SKM-1 (cell line): Measurements from ENCODE around the gene DRAXIN.

ENCODE experiments used
- DNase-seq: peaks from one replicate; lab custom pipeline; 2025; ENCODE audit not compliant: unreplicated experiment; lab: John Stamatoyannopoulos, UW

Gene DRAXIN

DNA sequence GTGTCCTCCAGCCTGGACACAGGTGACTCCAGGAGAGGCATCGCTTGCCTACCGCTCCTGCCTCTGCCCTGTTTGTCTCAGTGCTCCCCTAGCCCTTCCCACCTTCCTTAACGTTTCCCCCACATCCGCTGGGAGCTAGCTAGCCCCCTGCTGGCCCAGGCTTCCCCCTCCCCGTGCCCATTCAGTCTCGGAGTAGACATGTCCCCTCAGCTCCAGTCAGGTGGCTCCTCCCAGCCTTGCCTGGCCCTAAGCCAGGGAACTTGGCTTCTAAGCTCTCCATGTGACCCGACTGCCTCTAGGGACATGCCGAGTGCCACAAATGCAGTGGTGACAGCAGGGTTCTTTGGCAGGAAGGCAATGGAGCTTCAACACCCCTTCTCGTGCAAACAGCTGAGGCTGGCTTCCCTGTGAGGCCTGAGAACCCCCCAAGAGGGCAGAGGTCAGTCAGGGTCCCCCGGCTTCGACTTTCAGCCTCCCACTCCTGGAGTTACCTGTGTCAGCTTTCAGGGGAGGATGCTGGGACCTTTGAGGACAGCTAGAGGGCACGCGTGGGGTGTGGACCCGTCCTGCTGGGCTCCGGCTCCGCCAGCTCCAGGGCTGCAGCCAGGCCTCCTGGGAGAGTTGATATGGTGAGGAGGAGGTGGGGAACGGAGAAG is 16.2 kb downstream of the DRAXIN start:
- DNase-seq = no peak

DNA sequence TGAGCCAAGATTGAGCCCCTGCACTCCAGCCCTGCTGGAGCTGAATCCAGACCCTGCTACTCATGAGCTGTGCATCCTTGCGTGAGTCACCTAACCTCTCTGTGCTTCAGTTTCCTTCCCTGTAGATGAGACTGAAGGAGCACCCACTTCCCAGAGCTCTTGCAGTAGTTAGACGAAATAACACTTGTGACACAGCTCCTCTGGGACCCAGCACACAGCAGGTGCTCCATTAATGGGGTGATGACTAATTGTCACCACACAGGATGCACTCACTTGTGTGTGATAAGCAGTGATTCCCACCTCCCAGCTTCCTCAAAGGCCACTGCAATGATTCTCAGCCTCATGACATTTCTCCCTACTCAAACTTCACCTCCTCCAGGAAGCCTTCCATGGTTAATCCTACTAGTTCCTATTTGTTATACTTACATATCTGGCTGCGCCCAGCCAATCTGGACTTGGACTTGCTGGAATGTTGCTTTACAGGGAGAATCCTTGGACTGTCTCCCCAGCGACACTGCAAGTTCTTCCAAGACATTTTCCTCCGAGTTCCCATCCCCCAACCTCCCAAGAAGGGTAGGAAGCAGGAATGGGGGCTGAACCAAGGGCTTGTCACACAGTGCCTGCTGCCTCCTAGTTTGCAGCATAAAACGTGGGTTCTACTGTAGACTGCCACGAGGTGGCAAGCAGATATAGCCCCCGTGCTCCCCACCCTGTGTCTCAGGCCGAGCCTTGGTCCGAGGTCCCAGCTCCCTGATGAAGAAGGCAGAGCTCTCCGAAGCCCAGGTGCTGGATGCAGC is 17.2 kb downstream of the DRAXIN start:
- no peak for DNase-seq

- DNase-seq = no peak
Measured at GRCh38 chr1:11711490-11711889, 20.0 kb downstream of the DRAXIN start.

GRCh38 chr1:11712285-11712684 is 20.8 kb downstream of the DRAXIN start:
- DNase-seq = no peak

- no peak for DNase-seq
Measured at GRCh38 chr1:11713095-11713494, 21.6 kb downstream of the DRAXIN start.

- DNase-seq = no peak
Measured at GRCh38 chr1:11714831-11715575, 23.5 kb downstream of the DRAXIN start.

- peak; percentile 87 for DNase-seq
Measured at GRCh38 chr1:11719313-11720032, 28.0 kb downstream of the DRAXIN start.

- DNase-seq = no peak
Measured at GRCh38 chr1:11720033-11720376, 28.5 kb downstream of the DRAXIN start.

- no peak for DNase-seq
Measured at GRCh38 chr1:11720525-11720924, 29.0 kb downstream of the DRAXIN start.

- no peak for DNase-seq
Measured at GRCh38 chr1:11721311-11721710, 29.8 kb downstream of the DRAXIN start.

DNA sequence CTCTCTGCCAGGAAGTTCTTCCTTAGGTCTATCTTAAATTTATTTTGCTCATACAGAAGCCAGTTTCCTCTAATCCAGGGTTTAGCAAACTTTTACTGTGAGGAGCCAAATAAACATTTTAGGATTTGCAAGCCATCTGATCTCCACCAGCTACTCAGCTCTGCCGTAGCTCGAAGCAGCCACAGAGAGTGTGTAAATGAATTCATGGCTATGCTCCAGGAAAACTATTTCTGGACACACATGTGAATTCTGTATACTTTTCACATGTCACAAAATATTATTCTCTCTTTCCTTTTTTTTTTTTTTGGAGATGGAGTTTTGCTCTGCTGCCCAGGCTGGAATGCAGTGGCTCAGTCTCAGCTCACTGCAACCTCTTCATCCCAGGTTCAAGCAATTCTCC is 31.0 kb downstream of the DRAXIN start:
- no peak for DNase-seq

GRCh38 chr1:11725616-11726015 is 34.1 kb downstream of the DRAXIN start:
- DNase-seq = no peak

DNA sequence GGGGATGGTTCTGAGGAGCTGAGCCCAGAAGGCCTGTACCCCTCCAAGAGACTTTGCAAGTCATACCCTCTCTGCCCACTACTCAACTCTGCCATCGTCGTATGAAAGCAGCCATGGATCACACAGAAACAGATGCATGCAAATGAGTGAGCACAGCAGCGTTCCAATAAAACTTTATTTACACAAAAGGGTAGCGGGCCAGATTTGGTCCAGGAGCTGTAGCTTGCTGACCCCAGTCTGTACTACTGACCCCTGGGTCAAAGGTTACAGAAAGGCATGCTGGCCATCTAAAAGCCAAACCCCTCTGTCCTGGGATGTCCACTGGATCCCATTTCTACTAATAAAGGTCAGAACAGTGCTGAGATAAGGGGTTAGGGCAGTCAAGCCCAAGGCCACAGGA is 35.6 kb downstream of the DRAXIN start:
- DNase-seq = no peak

GRCh38 chr1:11728126-11728806 is 36.8 kb downstream of the DRAXIN start:
- no peak for DNase-seq

GRCh38 chr1:11729155-11729497 is 37.6 kb downstream of the DRAXIN start:
- no peak for DNase-seq

DNA sequence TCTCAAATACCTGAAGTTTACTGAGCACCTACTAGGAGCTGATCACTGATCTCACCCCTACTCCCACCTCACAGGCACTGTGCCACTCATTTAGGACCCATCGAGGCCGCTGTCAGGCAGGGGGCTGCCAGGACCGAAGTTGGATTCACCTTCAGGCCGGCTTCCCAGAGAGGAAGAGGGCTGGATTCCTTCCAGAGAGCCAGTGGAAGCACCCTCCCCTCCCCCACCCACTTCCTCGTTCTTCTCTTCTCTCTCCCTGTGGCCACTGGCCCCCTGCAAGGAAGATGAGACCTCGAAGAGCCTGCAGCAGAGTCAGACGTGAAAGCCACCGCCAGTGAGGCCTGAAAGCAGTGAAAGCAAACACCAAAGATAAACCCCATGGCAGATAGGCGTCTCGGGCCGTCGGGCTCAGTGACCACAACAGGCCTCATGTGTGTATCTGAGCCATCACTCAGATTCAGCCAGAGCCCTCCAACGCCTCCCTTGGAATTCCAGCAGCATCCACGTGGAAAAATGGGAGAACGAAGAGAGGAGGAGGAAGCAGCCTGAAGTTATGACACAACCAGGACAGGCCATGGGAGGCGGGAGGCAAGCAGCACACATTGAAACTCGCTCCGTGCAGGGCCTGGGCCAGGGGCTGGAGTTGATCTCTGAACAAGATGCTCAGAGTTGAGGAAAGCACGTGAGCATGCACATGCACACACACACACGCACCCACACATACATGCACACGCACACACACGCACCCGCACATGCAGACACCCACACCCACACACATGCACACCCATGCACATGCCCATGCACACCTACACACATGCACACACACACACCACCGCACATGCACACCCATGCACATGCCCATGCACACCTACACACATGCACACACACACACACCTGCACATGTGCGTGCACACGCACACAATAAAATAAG is 38.3 kb downstream of the DRAXIN start:
- DNase-seq = no peak

GRCh38 chr1:11730429-11730891 is 39.0 kb downstream of the DRAXIN start:
- DNase-seq = peak; percentile 98

GRCh38 chr1:11731691-11732283 is 40.3 kb downstream of the DRAXIN start:
- DNase-seq = no peak

DNA sequence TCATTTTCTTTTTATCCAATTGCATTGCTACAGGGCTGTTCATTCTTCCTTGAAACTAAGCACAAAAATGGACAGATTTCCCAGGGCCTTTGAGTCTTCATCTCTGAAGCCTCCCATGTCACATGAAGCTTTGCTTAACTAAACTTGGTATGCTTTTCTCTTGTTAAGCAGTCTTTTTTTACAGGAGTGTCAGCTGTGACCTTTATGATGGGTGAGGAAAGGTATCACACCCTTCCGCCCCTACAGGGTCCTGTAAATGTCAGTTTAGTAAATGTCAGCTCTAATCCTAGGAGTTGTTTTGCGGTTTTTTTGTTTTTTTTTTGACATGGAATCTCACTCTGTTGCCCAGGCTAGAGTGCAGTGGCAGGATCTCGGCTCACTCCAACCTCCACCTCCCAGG is 41.8 kb downstream of the DRAXIN start:
- no peak for DNase-seq

DNA sequence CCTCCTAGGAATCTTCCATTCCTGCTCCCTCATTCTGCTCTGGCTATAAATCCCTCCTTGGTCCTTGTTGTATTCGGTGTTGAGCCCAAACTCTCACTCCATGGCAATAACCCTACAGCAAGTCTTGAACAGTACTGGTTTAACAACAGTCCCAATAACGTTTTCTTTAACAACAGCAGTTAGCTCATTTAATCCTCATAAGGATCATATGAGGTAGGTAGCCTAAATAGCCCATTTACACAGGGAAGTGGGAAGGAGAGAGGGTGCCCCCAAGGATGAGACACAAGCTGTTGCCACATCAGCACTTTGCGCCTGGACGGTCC is 44.0 kb downstream of the DRAXIN start:
- DNase-seq = no peak
